PC-9 (cell line): ENCODE measurements around the gene SNX9.
"Not testable (repeated sequence)": the region's sequence is repeated elsewhere in the genome, so short reads cannot be mapped to it uniquely, and the experiment has no call there.

Experiments
- CTCF ChIP-seq: fragments of 200-600 bp; sonication (generic); conservative IDR thresholded peaks from 2 replicates; pipeline ENCODE4 v1.6.1; 2017; ENCODE audit warnings: mixed run types, antibody characterized with exemption, mild to moderate bottlenecking, moderate library complexity
- EZH2 ChIP-seq: fragments of 200-600 bp; sonication (generic); IDR thresholded peaks from 2 replicates; pipeline ENCODE4 v1.8.0; 2017; ENCODE audit warnings: antibody characterized with exemption, low read depth

GRCh38 chr6:157855804-157856203, 32.8 kb downstream of the SNX9 start:
- not testable (repeated sequence) for TF ChIP-seq CTCF, EZH2
